Subcutaneous abdominal adipose tissue (tissue), 5 donors: Measurements from ENCODE around the gene ROPN1.

Experiments used
- H3K27ac ChIP-seq: one replicate; pipeline ENCODE4 v1.7.0; 2013; ENCODE audit warnings: low read depth, mild to moderate bottlenecking, inconsistent platforms, low read length, moderate library complexity
- H3K27me3 ChIP-seq, 5 donors: one replicate each; pipeline ENCODE4 v1.7.0; 2013; ENCODE audit warnings: low read length in 5 of 5, inconsistent platforms in 1 of 5; ENCODE audit not compliant: control insufficient read depth in 5 of 5, insufficient read depth in 4 of 5
- H3K36me3 ChIP-seq, 5 donors: one replicate each; pipeline ENCODE4 v1.7.0; 2013; ENCODE audit warnings: low read length in 5 of 5; ENCODE audit not compliant: control insufficient read depth in 5 of 5, insufficient read depth in 5 of 5
- H3K4me1 ChIP-seq, 5 donors: one replicate each; pipeline ENCODE4 v1.7.0; 2013; ENCODE audit warnings: low read length in 5 of 5, mild to moderate bottlenecking in 3 of 5, moderate library complexity in 1 of 5; ENCODE audit not compliant: control insufficient read depth in 5 of 5, insufficient read depth in 5 of 5
- H3K4me3 ChIP-seq, 5 donors: one replicate each; pipeline ENCODE4 v1.7.0; 2013; ENCODE audit warnings: low read length in 5 of 5, low read depth in 1 of 5
- H3K9ac ChIP-seq, 5 donors: one replicate each; pipeline ENCODE4 v1.7.0; 2013; ENCODE audit warnings: low read length in 5 of 5, mild to moderate bottlenecking in 4 of 5, moderate library complexity in 3 of 5
- H3K9me3 ChIP-seq, 5 donors: one replicate each; pipeline ENCODE4 v1.7.0; 2013; ENCODE audit warnings: low read length in 5 of 5; ENCODE audit not compliant: control insufficient read depth in 5 of 5
- donor health status: healthy.
- donor health status: healthy.
- donor health status: healthy.
- donor health status: healthy.
- donor health status: healthy.

Gene ROPN1

DNA sequence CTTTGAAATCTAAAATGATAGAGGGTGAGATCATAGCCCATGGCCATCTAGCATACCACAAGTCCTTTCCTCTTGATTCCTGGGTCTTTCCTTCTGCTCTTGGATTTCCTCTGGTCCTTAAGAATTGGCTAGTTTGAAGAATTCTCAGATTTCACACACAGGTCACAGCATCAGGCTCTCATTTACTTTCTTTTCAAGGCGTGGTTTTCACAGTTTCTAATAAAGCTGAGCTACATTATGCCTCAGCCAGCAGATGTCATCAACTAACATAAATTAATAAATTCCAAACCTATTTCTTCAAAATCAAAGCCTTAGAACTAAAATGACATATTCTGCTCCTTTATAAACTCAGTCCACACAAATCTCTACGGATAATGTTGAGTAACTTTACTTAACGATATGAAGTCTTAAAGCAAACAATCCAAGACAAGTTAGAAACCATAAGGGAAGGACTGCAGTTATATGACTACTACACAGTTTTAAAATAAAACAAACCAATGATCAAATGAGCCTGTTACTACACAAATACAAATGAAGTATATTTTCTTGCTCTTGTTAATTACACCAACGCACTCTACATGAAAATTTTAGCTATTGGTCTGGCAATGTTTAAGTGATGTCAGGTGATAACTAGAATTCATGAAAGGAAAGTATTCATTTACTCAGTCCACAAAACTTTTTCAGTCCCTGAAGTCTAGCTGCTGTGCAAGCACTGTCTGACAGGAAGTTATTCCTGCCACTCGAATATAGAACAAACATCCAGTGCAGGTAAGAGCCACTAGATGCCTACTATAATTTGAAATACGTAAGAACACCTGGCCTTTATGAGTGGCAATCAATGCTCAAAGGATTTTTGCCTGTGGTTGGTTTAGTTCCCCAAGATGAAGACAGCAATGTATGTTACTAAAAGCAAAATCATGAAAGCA is 40.1 kb downstream of the ROPN1 start:
- Histone ChIP-seq H3K9me3 (no peaks in the 10 kb centered on the region), H3K4me3 (no peak overlapping the region), H3K27ac (no peak overlapping the region), H3K36me3 (peaks cover 25 to 39% (median 28%) of the 10 kb centered on the region in 5 donors), H3K27me3 (no peaks in the 10 kb centered on the region), H3K9ac (no peak overlapping the region), H3K4me1 (no peaks in the 10 kb centered on the region)

DNA sequence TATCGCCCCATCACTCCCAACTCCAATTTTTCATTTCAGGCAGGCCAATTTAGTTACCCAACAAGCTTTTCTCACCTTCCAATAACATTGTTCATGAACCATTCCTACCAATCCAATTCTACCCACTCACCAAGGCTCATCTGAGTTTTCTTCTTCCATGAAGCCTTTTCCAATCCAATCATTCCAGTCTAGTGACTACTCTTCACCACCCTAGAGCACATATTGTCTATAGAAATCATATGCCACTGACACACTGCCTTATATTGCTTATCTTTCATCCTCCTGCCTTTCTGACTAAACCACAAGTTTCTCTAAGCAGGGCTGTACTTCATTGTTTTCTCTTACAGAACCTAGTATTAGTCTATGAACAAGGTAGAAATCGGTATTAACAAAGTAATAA is 42.3 kb downstream of the ROPN1 start:
- Histone ChIP-seq H3K27ac (no peak overlapping the region), H3K4me1 (no peaks in the 10 kb centered on the region), H3K9me3 (no peaks in the 10 kb centered on the region), H3K9ac (no peak overlapping the region), H3K4me3 (no peak overlapping the region), H3K36me3 (peaks cover 25 to 39% (median 30%) of the 10 kb centered on the region in 5 donors), H3K27me3 (no peaks in the 10 kb centered on the region)

DNA sequence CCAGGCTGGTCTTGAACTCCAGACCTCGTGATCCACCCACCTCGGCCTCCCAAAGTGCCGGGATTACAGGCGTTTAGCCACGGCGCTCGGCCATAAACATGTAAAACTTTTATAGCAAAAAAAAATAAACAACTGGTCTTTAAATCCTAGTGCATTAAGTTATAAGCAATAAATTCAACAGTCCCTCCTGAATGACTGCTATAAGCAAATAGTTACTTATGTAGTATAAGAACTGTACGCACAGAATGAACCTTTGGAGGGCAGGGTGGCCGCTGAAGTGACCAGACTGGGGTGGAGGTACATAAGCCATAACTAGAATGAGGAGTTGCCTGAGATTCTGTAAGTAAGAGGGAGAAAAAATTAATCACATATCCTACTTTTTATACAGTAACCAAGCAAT is 43.5 kb downstream of the ROPN1 start:
- H3K27me3 ChIP-seq: no peaks in the 10 kb centered on the region
- no peaks in the 10 kb centered on the region for H3K9me3 ChIP-seq
- peaks cover 28 to 46% (median 37%) of the 10 kb centered on the region in 5 donors for H3K36me3 ChIP-seq
- H3K27ac ChIP-seq: no peak overlapping the region
- H3K4me3 ChIP-seq: no peak overlapping the region
- H3K4me1 ChIP-seq: no peaks in the 10 kb centered on the region
- H3K9ac ChIP-seq: no peak overlapping the region

DNA sequence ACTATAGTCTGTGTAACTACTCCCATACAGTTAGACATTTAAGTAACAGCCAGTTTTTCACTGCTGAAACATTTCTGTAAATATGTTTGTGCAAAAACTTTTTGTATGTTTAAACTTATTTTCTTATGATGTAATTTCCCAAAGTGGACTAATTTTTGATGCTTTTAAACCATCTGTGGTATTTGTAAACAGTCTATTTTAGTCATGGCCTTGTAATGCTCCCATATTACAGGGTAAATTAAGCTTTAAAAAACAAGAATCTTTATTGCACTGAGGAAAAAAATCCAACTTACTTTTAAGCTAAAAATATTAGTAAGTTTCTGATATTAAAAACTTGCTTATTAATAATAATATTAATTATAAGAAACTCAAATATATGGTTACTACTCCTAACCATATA is 44.4 kb downstream of the ROPN1 start:
- no peaks in the 10 kb centered on the region for H3K27me3 ChIP-seq
- H3K36me3 ChIP-seq: peaks cover 19 to 41% (median 30%) of the 10 kb centered on the region in 5 donors
- no peaks in the 10 kb centered on the region for H3K9me3 ChIP-seq
- no peaks in the 10 kb centered on the region for H3K4me1 ChIP-seq
- H3K9ac ChIP-seq: no peak overlapping the region
- no peak overlapping the region for H3K4me3 ChIP-seq
- no peak overlapping the region for H3K27ac ChIP-seq

DNA sequence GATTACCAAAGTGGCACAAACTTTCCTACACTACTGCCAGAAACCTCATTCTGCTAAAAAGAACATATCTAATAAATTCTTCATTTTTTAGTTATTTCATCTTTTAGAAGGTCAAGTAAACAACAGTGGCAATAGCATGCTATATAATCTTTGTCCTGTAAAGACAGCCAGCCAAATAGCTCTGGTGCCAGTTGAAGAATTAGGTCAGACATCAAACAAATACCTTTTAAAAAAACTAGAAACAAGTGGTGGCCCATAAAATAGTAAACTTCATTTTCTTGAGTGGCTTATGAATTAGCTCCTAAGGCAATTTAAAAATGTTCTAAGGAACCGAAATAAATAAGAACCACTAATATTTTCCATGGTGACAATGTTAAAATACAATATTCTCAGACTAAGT is 50.4 kb downstream of the ROPN1 start:
- Histone ChIP-seq H3K9ac (no peak overlapping the region), H3K36me3 (peaks cover 7 to 21% (median 14%) of the 10 kb centered on the region in 5 donors), H3K9me3 (no peaks in the 10 kb centered on the region), H3K27ac (no peak overlapping the region), H3K4me3 (no peak overlapping the region), H3K4me1 (peaks cover 0 to 9% (median 0%) of the 10 kb centered on the region in 5 donors), H3K27me3 (no peaks in the 10 kb centered on the region)

DNA sequence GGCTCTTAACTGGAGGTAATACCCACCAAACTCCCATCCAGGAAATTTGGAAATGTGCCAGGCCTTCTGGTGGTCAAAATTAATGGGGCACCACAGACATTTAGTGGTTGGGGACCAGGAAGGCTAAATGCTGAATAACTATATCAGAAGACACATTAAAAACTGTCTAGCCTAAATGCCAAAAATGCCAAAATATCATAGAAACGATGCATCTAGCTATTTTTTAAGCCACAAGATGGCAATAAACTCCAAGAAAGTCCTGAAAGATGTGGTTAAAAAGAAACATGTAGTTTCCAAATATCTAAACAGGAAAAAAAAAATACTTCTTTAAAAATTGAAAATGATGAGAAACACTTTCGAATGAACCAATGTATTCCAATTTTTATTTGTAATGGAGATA is 50.8 kb downstream of the ROPN1 start:
- no peak overlapping the region for H3K9ac ChIP-seq
- H3K4me1 ChIP-seq: peaks cover 0 to 9% (median 0%) of the 10 kb centered on the region in 5 donors

DNA sequence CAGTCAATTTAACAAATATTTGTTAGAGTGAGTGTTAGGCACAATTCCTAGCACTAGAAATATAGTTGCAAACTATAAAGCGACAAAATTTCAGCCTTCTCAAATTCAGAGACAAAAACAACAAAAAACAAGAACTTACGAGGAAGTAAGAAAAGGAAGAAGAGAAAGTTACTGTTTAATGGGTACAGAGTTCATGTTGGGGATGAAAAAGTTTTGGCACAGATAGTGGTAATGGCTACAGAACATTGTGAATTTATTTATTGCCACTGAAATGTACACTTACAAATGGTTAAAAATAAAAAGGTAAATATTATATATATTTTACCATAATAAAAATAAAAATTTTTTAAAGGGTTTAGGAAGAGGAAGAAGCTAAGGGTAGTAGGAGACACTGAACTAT is 52.2 kb downstream of the ROPN1 start:
- H3K4me1 ChIP-seq: peaks cover 0 to 9% (median 0%) of the 10 kb centered on the region in 5 donors
- no peaks in the 10 kb centered on the region for H3K9me3 ChIP-seq
- H3K9ac ChIP-seq: no peak overlapping the region
- H3K27ac ChIP-seq: no peak overlapping the region
- no peak overlapping the region for H3K4me3 ChIP-seq
- peaks cover 7 to 18% (median 12%) of the 10 kb centered on the region in 5 donors for H3K36me3 ChIP-seq
- no peaks in the 10 kb centered on the region for H3K27me3 ChIP-seq

More for the DNA sequence above, 50.8 kb downstream of the ROPN1 start:
- Histone ChIP-seq H3K36me3 (peaks cover 7 to 20% (median 12%) of the 10 kb centered on the region in 5 donors), H3K4me3 (no peak overlapping the region), H3K9me3 (no peaks in the 10 kb centered on the region), H3K27me3 (no peaks in the 10 kb centered on the region), H3K27ac (no peak overlapping the region)

DNA sequence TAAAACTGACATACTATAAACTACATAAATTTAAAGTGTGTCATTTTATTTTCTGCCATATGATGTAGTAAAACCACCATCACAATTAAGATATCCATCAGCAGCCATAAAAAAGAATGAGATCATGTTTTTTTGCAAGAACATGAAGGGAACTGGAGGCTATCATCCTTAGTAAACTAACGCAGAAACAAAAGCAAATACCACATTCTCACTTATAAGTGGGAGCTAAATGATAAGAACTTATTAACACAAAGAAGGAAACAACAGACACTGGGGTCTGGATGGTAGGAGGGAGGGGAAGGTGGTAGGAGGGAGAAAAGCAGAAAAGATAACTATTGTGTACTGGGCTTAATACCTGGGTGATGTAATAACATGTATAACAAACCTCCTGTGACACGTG is 55.5 kb downstream of the ROPN1 start:
- H3K27ac ChIP-seq: no peak overlapping the region
- H3K9ac ChIP-seq: no peak overlapping the region
- no peaks in the 10 kb centered on the region for H3K27me3 ChIP-seq
- no peak overlapping the region for H3K4me3 ChIP-seq
- peaks cover 0 to 14% (median 11%) of the 10 kb centered on the region in 5 donors for H3K36me3 ChIP-seq
- peaks cover 0 to 8% (median 0%) of the 10 kb centered on the region in 5 donors for H3K4me1 ChIP-seq
- H3K9me3 ChIP-seq: no peaks in the 10 kb centered on the region

DNA sequence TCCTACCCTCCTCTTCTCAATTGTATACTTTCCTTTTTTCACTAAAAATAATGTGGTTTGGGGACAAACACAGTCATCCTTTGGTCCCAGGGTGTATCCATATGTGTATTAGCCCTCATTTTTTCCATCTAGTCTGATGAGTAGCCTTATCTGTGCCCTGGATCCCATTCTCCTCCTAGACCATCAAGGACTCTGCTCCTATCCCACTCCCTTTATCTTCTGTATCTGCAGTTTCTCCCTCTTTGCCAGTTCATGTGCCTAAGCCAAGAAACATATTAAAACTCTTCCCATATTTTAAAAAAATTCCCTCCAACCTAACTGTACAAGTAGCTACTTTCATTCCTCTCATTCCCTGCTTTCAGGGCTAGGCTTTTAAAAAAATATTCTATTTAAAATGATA is 56.1 kb downstream of the ROPN1 start:
- H3K36me3 ChIP-seq: peaks cover 0 to 15% (median 11%) of the 10 kb centered on the region in 5 donors
- no peak overlapping the region for H3K27ac ChIP-seq

DNA sequence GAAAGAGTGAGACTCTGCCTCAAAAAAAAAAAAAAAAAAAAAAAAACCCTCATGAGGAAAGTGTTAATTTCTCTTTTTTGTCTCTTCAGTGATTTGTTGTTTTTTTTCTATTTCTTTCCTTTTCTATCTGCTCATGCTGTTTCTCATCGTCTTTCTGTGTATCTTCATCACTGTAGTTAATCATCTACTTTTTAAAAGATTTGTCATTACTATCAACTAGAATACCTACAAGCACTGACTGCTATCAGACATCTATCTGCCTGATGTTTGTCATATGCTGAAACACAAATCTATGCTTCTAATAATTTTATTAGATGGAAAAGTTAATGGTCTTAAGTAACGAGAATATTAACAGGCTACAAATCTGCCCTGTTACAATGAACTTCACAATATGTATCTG is 57.7 kb downstream of the ROPN1 start:
- no peaks in the 10 kb centered on the region for H3K9me3 ChIP-seq
- no peak overlapping the region for H3K4me3 ChIP-seq
- H3K27me3 ChIP-seq: no peaks in the 10 kb centered on the region
- no peaks in the 10 kb centered on the region for H3K4me1 ChIP-seq
- H3K36me3 ChIP-seq: peaks cover 6 to 24% (median 20%) of the 10 kb centered on the region in 5 donors
- H3K27ac ChIP-seq: no peak overlapping the region
- no peak overlapping the region for H3K9ac ChIP-seq

More for the DNA sequence above, 56.1 kb downstream of the ROPN1 start:
- Histone ChIP-seq H3K4me1 (peaks cover 0 to 2% (median 0%) of the 10 kb centered on the region in 5 donors), H3K9ac (no peak overlapping the region), H3K9me3 (no peaks in the 10 kb centered on the region), H3K4me3 (no peak overlapping the region), H3K27me3 (no peaks in the 10 kb centered on the region)
